Colonic mucosa (tissue), 4 donors: ENCODE measurements around the gene MISFA. TPM values are rescaled to one million over a fixed set of nuclear protein-coding genes. Genes with fewer than 3 reads are reported as not detected.
"Not testable (repeated sequence)": the region's sequence is repeated elsewhere in the genome, so short reads cannot be mapped to it uniquely, and the experiment has no call there.

ENCODE experiments used
- DNase-seq: peaks from one replicate; pipeline ENCODE4 v3.0.0-alpha.2; 2020
- H3K27ac ChIP-seq: fragments of 200-600 bp; one replicate; pipeline ENCODE4 v1.8.0; 2021
- H3K27me3 ChIP-seq: fragments of 200-600 bp; one replicate; pipeline ENCODE4 v1.8.0; 2021
- H3K36me3 ChIP-seq: fragments of 200-600 bp; one replicate; pipeline ENCODE4 v1.8.0; 2021
- H3K4me1 ChIP-seq: fragments of 200-600 bp; one replicate; pipeline ENCODE4 v1.8.0; 2021; ENCODE audit warnings: mild to moderate bottlenecking
- H3K4me3 ChIP-seq: fragments of 200-600 bp; one replicate; pipeline ENCODE4 v1.8.0; 2021
- H3K9ac ChIP-seq, 2 donors: one replicate each; pipeline ENCODE4 v1.7.0; 2013; ENCODE audit warnings: control low read depth in 2 of 2, low read depth in 2 of 2, low read length in 2 of 2
- H3K9me3 ChIP-seq: fragments of 200-600 bp; one replicate; pipeline ENCODE4 v1.8.0; 2021
- intact Hi-C: fragments of 100-400 bp; cut with DNase I; formaldehyde crosslinking; loops from one replicate; pipeline ENCODE4 v1.14.1; 2022
- total RNA-seq, 2 donors: library from RNA; stranded (reverse); fragmentation: NEBNext Ultra II Directional in 1 of 2; extraction: Animal tissue kit (Norgen Biotek cat#: 25700) in 1 of 2; gene quantifications; one replicate each; pipeline ENCODE4 v1.2.1, GENCODE V29; 2021
- TF ChIP-seq, protein P1 (sequence below): fragments of 200-600 bp; IDR thresholded peaks from one replicate; pipeline ENCODE4 v1.8.0; 2022; ENCODE audit warnings: antibody characterized with exemption, mild to moderate bottlenecking
- donor health status: healthy.
- donor health status: DM: no; HTN: no; CAD: no.
- donor health status: DM: no; HTN: no; CAD: no.

MISFA gene
- total RNA-seq, 2 donors from 2014 or later, result 1.8 to 2.5 TPM

DNA sequence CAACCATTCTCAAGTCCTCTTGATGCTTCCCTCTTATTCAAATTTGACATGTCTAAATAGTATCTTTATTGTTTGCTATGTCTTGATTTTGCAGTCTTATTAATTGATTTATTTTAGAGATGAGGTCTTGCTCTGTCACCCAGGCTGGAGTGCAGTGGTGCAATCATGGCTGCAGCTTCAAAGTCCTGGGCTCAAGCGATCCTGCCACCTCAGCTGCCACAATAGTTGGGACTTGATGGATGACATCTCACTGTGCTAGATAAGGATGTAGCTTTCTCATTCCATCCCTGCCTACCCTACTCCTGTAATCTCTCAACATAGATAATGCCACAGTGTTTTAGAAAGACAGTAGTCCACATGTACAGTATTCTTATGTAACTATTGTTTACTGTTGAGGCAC, 42.1 kb downstream of the MISFA start:
- intact Hi-C loops, result no loop called here
- H3K36me3 ChIP-seq, result no peaks in the 10 kb centered on the region
- no peak overlapping the region for H3K4me3 ChIP-seq
- no peaks in the 10 kb centered on the region for H3K4me1 ChIP-seq
- no peaks in the 10 kb centered on the region for H3K9me3 ChIP-seq
- TF ChIP-seq, protein P1, sequence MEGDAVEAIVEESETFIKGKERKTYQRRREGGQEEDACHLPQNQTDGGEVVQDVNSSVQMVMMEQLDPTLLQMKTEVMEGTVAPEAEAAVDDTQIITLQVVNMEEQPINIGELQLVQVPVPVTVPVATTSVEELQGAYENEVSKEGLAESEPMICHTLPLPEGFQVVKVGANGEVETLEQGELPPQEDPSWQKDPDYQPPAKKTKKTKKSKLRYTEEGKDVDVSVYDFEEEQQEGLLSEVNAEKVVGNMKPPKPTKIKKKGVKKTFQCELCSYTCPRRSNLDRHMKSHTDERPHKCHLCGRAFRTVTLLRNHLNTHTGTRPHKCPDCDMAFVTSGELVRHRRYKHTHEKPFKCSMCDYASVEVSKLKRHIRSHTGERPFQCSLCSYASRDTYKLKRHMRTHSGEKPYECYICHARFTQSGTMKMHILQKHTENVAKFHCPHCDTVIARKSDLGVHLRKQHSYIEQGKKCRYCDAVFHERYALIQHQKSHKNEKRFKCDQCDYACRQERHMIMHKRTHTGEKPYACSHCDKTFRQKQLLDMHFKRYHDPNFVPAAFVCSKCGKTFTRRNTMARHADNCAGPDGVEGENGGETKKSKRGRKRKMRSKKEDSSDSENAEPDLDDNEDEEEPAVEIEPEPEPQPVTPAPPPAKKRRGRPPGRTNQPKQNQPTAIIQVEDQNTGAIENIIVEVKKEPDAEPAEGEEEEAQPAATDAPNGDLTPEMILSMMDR, result no peak
- H3K9ac ChIP-seq, result no peak overlapping the region
- no peak overlapping the region for H3K27ac ChIP-seq
- no peak for DNase-seq
- no peaks in the 10 kb centered on the region for H3K27me3 ChIP-seq

DNA sequence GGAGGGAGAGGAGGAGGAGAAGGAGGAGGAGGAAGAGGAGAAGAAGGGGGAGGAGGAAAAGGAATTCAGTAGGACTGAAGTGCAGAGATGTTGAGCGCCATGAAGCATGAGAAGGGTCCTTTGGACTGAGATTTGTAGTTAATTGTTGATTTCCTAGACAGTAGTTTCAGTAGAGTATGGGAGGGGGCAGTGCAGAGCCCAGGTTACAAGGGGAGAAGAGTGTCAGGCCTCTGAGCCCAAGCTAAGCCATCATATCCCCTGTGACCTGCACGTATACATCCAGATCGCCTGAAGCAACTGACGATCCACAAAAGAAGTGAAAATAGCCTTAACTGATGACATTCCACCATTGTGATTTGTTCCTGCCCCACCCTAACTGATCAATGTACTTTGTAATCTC, 43.4 kb downstream of the MISFA start:
- H3K27ac ChIP-seq, H3K36me3 ChIP-seq, DNase-seq, H3K27me3 ChIP-seq, H3K9me3 ChIP-seq, H3K9ac ChIP-seq, H3K4me1 ChIP-seq, H3K4me3 ChIP-seq, intact Hi-C loops: not testable (repeated sequence)

DNA sequence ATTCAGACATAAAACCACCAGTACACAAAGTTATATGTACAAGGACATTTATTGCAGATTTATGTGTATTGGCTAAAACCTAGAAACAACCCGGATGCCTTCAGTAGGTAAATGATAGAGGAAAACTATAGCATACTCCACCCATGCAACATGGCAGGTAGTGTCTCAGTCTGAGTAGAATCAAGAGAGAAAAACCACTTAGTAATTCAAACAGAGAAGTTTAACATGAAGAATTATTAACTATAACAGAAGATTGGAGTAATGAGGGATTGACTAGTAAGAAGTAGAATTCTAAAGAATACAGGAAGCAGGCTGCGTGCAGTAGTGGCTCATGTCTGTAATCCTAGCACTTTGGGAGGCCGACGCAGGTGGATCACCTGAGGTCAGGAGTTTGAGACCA, 50.8 kb downstream of the MISFA start:
- intact Hi-C loops, result loop anchor here (5.0 kb wide), 1 partner anchor 108 kb away; no protein-coding TSS in a partner anchor
- H3K36me3 ChIP-seq, result no peaks in the 10 kb centered on the region
- no peaks in the 10 kb centered on the region for H3K4me1 ChIP-seq
- H3K9ac ChIP-seq, result no peak overlapping the region
- no peak overlapping the region for H3K27ac ChIP-seq
- TF ChIP-seq, protein P1, result no peak
- no peak for DNase-seq
- H3K4me3 ChIP-seq, result no peak overlapping the region
- H3K9me3 ChIP-seq, result no peaks in the 10 kb centered on the region
- H3K27me3 ChIP-seq, result no peaks in the 10 kb centered on the region

DNA sequence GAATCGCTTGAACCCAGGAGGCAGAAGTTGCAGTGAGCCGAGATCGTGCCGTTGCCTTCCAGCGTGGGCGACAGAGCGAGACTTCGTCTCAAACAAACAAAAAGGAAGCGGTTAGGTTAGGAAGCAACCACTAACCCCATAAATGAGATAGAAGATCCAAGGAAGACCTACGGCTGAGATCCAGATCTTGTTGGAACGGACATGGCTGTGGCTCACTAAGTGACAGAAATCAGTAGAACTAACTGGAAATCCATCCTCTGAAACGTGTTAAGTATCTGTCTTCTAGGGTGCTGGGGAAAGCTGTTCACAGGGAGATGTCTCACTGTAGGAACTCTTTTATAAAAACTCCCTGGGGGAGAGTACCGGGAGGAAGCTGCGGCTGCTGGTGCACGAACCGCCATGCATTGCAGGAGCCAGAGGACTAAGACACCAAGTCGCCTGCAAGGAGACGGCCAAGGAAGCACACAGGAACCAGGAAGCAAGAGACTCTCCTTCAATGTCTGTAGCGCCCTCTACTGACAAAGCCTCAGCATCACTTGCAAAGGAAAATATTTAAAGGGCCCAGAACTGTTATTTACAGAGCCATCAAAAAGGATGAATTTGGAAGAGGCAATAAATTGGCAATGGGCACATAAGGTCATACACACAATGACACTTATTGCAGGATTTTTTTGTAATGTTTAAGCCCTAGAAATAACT, 51.4 kb downstream of the MISFA start:
- no peaks in the 10 kb centered on the region for H3K4me1 ChIP-seq
- H3K27me3 ChIP-seq, result no peaks in the 10 kb centered on the region
- H3K27ac ChIP-seq, result no peak overlapping the region
- no peaks in the 10 kb centered on the region for H3K9me3 ChIP-seq
- H3K36me3 ChIP-seq, result no peaks in the 10 kb centered on the region
- TF ChIP-seq, protein P1, result peak; percentile 59
- H3K9ac ChIP-seq, result no peak overlapping the region
- intact Hi-C loops, result loop anchor here (5.0 kb wide), 1 partner anchor 109 kb away; no protein-coding TSS in a partner anchor
- DNase-seq, result peak; percentile 66
- no peak overlapping the region for H3K4me3 ChIP-seq

Other genes starting within 250 kb of the MISFA start
- gene LDHA, start 205.2 kb upstream of the MISFA start, total RNA-seq, result 1,000 to 10,000 TPM in 1 of 2 donors, 100 to 1,000 TPM in 1; 555 to 1,280 TPM
- gene LDHC, start 187.5 kb upstream of the MISFA start, total RNA-seq, result 1 to 10 TPM; 1.9 to 2.0 TPM
- not detected for gene LDHAL6A, start 143.9 kb upstream of the MISFA start, total RNA-seq
- 10 to 100 TPM; 54.0 to 64.9 TPM for gene TSG101, start 72.8 kb upstream of the MISFA start, total RNA-seq
- gene UEVLD, start 11.1 kb upstream of the MISFA start, total RNA-seq, result 10 to 100 TPM; 29.2 to 46.6 TPM
- 10 to 100 TPM; 21.9 to 22.6 TPM for gene SPTY2D1, start 34.6 kb downstream of the MISFA start, total RNA-seq
- 1 to 10 TPM in 1 of 2 donors, under 1 TPM in 1; 0.89 to 1.4 TPM for gene TMEM86A, start 99.0 kb downstream of the MISFA start, total RNA-seq
- gene IGSF22, start 126.4 kb downstream of the MISFA start, total RNA-seq, result 1 to 10 TPM in 1 of 2 donors, under 1 TPM in 1; 0.42 to 1.3 TPM
- under 1 TPM in 1 of 2 donors, not detected in 1; 0.19 TPM for gene PTPN5, start 192.0 kb downstream of the MISFA start, total RNA-seq